GM19043 (cell line): ENCODE results near the gene PRRG1.
"Not testable (repeated sequence)": the region's sequence is repeated elsewhere in the genome, so short reads cannot be mapped to it uniquely, and the experiment has no call there.

Experiments
- ATAC-seq: cut with Tn5 transposase; IDR thresholded peaks from one replicate; pipeline ENCODE4 v1.9.1; 2021; ENCODE audit warnings: low read depth; ENCODE audit not compliant: unreplicated experiment

Gene PRRG1

DNA sequence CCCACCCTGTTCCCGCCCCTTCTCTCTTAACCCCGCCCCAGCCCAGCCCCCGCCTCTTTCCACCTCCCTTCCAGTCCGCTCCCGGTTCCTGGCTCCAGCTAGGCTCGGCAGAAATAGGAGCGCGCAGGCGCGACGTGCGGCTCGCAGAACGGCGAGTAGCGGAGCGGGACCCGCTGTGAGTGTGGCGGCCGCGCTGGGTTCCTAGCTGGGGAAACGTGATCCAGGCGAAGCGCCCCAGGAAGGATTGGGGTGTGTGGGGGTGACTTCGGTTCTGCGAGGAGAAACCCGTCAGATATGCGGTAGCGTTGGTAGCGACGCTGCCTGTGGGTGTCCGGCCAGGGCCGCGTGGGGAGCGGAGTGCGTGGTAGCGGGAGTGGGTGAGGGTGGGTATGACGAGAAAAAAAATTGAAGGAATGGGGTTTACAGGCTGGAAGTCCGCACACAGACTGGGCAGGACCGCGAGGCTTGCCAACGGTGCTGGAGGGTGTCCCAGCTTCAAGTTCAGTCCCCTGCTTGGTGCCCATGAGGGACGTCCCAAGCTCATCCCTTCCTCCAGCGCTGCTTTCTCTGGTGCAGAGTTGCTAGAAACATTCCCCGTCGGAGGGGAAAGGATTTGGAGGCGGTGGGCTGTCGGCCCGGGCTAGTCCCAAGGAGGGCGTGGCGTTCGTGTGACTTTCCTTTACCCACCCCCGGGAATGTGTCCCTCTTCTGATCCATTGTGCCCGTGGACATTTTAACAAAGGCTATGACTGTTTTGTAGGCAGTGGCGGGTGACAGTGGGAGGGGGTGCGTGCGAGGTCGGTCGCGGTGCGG, at the start of gene PRRG1:
PRRG1 (plus strand) TSS at position 144 of the 813 bp plus-strand sequence. CDS start 56,886 bp downstream, outside the sequence.
- ATAC-seq: no peak

DNA sequence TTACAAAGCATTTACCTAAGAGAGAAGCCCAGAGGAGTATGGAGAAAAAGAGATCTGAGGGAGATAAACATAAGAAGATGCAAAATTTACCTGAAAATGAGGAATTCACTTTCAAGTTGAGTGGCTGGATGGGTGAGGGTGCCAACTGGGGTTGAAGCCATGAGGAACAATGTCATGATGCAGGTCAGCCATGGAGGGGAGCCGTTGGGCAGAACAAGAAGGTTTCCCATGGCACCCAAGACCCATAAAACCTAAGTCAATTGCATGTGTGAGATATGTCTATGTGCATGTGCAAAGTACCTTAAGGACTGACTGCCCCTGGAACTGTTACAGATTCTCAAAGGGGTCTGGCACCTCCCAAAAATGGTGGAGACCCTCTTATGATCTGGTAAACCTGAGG, 46.6 kb upstream of the PRRG1 start:
- ATAC-seq: no peak

DNA sequence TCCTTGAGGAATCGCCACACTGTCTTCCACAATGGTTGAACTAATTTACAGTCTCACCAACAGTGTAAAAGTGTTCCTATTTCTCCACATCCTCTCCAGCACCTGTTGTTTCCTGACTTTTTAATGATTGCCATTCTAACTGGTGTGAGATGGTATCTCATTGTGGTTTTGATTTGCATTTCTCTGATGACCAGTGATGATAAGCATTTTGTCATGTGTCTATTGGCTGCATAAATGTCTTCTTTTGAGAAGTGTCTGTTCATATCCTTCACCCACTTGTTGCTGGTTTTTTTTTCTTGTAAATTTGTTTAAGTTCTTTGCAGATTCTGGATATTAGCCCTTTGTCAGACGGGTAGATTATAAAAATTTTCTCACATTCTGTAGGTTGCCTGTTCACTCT, 43.9 kb upstream of the PRRG1 start:
- ATAC-seq: not testable (repeated sequence)

DNA sequence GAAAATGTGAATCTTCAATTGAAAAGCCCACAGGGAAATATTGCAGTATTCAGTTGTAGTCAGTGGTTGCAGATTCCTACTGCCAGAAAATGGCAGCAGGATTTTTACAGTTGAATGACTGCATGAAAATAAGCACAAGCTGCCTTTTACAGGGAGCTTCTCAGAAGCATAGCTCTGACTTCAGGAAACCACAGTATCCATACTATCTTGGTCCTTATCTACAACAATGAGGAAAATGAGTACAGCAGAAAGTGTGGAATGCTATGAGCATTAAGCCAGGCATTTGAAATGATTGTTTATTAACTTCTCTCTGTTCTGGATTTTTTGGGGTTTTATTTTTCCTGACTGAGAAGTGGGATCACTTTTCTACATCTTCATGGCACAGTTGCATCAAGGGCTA, 34.6 kb upstream of the PRRG1 start:
- ATAC-seq: no peak

DNA sequence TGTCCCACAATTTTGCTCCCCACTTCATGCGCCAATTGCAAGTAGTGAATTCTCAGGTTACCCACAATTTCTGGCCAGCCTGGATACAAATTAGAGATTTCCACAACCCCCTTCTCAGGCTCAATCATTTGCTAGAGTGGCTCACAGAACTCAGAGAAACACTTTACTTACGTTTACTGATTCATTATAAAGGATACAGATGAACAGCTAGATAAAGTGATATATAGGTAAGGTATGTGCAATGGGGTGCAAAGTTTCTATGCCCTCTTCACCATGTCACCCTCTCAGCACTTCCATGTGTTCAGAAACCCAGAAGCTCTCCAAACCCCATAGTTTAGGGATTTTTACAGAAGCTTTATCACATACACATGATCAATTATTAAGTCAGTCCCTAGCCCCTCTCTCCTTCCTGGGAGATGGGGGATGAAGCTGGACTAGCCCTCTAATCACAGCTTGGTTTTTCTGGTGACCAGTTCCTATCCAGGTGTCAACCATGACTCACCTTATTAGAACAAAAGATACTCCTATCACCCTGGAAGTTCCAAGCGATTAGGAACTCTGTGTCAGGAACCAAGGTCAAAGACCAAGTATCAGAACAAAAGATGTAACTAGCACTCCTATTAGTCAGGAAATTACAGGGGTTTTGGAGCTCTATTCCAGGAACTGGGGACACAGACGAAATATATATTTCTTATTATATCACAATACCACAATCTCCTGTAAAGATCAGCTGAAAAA, 33.5 kb upstream of the PRRG1 start:
- ATAC-seq: no peak

DNA sequence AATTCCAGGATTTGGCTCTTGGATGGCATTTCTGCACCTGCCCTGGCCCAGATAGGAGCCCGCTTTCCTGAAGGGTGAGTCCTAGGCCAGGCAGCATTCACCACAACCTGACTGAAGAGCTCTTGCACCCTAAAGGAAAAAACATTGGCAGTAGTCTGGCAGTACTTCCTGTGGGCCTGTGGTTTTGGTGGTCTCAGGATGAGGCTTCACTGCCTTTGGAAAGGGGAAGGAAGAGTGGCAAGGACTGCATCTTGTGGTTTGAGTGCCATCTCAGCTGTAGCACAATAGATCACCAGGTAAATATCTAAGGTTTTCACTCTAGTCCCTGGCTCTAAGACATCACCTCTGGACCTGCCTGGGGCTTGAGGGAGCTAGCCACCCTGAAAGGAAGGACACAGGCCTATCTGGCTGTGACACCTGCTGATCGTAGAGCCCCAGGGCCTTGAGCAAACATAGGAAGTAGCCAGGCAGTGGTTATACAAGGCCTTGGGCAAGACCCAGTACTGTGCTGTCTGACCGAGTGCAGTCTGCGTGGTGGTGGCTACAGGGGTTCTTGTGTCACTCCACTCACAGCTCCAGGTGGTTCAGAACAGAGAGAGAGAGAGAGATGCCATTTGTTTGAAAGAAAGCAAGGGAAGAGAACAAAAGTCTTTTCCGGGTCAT, 28.5 kb upstream of the PRRG1 start:
- no peak for ATAC-seq

DNA sequence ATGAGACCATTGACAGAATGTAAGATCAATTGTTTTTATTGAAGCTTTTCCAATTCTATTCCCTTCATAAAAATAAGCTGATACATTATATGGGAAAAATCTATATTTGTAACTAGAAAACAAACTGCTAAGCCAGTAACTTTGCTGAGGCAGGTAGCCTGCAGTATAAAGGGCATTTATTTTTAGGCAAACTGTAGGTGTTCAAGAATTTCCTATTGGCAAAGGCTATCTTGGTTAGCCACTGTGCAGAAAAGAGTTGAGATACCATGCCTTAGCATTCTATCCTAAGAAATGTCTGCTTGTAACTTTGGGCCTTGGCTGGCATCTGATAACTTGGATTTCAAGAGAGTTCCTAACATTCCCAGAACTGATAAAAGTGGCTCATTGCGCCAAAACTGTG, 18.5 kb upstream of the PRRG1 start:
- ATAC-seq: no peak

DNA sequence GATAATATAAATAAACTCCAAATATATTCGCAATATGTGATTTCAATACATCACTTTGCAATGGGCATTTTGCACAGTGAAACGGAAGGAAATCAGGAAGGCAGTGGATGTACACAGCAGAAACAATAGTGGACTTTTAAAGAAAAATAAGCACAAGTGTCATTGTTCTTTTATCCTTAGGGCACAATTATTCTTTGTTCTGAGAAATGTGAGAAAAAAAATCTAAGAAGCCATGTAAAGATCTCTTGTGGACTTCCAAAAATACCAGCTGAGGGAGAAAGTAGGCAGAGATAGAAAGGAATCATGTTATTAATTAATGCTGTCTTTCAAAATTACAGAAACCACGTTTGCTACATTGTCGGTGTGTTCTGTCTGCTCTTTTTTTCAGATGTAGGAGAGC, 17.6 kb upstream of the PRRG1 start:
- ATAC-seq: no peak

DNA sequence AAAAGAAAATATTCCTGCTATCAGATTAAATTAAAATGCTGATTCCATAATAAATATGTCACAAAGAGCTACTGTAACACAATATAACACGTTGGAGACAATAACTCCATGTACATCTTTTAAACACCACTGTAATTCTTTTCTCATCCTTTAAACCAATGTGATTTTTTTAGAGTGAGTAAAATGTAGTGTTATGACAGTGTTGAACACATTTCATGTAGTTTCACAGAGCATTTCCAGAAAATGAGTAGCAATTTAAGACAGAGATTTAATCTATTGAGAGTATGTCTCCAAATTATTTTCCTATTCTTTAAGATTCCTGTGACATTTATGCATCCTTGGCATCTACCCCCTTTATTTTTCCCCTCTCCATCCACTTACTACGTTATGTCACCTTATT, 17.1 kb upstream of the PRRG1 start:
- ATAC-seq: no peak

DNA sequence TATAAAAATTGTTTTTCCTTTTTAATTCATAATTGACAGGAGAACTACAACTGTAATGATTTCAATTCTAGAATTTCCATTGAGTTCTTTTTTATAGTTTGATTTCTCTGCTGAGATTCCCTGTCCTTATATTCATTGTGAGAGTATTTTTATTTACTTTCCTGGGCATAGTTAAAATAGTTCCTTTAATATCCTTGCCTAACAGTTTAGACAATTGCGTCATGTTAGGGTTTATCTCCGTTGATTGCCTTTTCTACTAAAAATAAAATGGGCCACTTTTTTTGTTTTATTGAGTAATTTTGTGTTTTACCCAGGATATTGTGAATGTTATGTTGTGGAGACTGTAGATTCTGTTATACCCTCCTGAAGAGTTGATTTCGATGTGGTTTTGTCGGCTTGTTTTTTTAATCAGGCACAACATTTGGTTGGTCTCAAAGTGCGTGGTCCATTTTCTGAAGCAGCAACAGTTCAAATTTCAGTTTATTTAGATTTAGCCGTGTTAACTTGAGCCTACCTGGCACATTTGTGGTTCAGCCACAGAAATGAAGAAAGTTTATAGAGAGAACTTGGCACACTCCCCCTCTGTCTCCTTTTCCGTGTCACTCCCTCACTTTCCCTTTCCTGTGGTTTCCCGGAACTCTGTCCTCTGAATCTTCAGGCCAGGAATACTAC, 16.0 kb upstream of the PRRG1 start:
- no peak for ATAC-seq

DNA sequence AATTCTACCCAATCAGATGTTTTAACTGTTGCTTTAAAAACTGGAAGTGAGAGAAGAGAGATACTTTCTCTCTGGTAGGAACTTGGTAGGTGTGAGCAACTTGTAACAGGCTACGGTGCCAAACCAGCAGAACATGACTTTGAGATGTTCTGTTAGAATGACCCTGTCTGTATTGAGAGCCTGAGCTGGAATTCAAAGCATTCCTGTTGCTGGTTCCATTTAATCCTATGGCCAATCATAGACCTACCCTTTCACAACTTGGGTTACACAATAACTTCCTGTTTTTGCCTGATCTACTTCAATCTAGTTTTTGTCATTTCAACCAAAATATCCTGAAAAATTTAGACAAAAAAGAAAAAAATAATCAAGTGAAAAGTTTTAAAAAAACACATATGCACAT, 1.7 kb upstream of the PRRG1 start:
- ATAC-seq: no peak

DNA sequence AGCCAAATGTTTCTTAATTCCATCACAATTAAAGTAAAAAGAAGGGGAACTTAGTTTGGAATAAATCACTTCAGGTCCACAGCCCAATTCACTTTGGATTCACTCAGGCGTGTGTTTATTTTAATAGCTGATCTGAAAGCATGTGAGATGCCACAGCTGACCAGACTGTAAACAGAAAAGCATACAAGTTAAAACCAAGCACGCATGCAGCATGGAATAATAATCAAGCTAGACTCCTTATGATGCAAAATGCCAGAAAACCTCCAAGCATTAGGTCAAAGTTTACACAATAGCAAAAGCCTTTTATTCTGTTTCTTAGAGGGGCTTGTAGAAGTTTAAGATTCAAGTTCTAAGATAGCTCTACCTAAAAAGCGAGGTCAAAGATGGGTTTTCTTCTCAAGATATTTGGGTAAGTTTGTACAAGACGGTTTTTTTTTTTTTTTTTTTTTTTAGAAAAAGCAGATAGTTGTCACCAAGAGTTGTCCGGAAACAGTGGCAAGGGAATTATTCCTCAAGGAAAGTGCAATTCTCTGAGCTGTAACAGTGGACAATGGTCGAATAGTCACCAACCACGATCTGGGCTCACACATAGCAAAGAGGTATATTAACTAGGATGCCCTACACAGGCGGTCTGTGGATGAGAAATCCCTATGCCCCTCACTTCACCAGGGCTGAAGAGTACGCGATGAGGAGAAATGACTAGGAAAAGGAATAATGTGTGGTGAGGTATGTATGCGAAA, 763 bp upstream of the PRRG1 start:
- ATAC-seq: no peak

DNA sequence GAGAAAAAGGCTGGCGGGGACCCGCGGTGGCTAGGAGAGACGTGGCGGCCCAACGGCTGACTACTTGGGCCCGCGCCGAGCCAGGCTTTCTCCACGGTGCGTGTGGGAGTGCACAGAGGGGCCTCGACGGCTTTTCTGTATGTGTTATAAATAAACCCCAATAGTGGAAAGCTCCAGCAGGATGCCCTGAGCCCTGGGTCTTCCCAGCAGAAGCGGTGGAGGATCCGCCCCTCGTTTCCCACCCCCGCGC, 268 bp upstream of the PRRG1 start:
- no peak for ATAC-seq

DNA sequence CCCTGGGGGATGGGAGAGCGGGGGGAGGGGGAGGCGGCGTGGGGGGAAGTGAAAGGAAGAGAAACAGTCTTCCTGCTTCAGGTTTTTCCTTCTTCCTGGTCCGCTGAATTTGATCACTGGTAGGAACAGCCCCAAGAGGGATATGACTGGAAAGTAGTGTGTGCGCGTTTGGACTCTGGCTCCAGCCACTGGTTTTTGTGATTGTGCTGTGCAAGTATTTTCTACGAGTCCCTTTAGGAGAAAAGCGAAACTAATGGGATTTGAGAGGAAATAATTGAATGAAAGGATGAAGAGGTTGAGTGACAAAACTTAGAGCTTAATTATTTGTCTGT, 836 bp downstream of the PRRG1 start:
- ATAC-seq: no peak

DNA sequence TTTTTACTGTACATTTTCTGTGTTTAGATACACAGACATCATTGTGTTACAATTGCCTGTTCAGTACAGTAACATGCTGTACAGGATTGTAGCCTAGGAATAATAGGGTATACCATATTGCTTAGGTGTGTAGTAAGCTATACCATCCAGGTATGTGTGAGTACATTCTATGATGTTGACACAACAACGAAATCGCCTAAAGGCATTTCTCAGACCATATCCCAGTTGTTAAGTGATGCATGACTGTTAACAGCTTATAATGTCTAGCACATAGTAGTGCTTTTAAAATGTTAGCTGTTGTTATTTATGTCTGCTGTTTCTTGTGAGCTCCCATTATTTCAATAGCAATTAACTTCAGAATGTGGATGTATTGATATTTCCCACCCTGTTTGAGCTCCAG, 4.5 kb downstream of the PRRG1 start:
- no peak for ATAC-seq

DNA sequence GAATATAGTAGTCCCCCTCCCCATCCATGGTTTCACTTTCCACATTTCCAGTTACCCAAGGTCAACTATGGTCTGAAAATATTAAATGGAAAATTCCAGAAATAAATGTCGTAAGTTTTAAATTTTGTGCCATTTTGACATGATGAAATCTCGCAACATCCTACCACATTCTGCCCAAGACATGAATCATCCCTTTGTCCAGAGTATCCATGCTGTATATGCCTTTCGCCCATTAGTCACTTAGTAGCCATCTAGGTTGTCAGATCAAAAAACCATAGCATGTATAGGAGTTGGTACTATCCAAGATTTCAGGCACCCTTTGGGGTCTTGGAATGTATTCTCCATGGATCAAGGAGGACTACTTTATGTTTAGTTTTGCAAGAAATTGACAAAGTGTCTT, 8.3 kb downstream of the PRRG1 start:
- no peak for ATAC-seq

DNA sequence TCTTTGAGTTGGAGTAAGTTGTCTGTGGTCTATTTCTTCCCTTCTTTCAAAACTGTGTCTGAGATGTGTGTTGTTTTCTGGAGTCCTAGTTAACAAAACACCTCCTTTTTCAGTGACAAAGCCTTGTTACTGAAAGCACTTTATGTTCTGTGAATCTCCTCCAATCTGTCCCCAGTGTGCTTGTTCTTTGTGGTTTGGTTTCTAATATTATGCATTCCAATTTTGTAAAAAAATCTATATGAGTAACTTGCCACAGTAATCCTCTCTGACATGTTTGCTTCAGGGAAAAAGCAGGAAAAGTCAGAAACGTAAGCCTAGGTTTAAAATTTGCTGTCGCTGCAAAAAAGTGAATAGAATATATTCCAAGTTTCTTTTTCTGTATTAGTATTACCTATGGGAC, 12.4 kb downstream of the PRRG1 start:
- ATAC-seq: no peak

DNA sequence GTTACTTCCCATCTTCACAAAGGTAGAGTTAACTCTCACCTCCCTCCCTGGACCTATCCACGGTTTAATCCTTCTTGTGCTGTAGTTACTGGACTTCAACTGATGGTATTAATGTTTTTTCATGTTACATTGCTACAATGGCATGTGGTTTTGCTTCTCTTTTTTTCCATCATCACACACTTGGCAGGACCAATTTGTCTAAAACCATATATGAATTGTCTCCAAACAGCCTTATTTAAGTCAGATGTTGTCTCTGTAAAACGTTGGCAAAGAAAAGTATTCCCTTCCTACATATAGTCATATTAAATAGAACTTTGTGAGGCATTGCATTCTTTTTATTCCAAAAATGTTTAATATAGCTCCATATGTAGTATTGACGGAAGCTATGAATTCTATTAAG, 15.5 kb downstream of the PRRG1 start:
- ATAC-seq: no peak

DNA sequence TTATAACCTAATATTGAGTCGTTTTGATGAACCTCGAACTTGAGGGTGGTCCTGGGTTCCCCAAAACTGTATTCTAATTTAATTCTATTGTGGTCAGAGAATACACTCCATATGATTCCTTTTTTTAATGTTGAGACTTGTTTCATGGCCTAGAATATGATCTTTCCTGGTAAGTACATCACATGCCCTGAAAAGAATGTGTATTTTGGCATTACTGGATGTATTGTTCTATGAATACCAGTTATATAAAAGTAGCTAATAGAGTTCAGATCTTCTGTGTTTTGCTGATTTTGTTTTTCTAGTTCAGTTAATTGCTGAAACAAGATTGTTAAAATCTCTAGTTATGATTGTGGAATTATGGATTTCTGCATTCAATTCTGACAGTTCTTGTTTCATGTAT, 18.8 kb downstream of the PRRG1 start:
- ATAC-seq: no peak

DNA sequence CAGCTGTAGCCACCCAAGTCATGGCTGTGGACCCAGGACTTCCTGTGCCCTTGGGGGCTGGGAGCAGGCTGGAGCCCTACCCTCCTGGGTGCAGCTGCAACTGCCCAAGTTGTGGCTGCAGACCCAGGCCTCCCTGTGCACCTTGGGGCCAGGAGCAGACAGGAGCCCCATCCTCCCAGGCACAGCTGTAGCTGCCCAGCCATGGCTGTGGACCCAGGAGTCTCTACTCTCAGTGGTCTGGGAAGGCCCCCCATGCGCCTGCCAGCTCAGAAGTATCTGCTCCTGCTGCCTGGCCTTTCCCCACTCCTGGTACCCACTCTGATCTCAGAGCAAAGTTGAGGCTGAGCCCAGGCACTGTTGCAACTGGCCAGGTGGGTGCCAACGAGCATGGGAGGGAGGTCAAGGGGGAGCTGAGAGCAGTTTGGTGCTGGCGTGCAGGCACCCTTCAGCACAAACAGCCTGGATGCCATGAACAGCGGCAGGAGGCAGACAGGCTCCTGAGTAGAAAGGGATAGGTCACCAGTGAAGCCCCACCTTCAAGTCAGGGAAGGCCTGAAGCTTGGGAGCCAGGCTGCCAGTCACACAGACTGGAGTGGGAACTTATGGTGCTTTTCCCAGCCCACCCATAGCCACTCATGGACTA, 21.5 kb downstream of the PRRG1 start:
- ATAC-seq: no peak
